ENCODE data around the gene RPS6KA2.
"Not testable (repeated sequence)": the region's sequence is repeated elsewhere in the genome, so short reads cannot be mapped to it uniquely, and the experiment has no call there.

RPS6KA2 gene

GRCh38 chr6:166584853-166585429 lies 42.1 kb downstream of the RPS6KA2 start:
- Mint-ChIP-seq H3K4me1 (peaks cover 17% of the 10 kb centered on the region), H3K27ac (no peak overlapping the region), H3K9me3 (no peaks in the 10 kb centered on the region), H3K4me3 (no peak overlapping the region), H3K27me3 (ENCODE audit: low read depth) (peaks cover 13% of the 10 kb centered on the region), H3K36me3 (ENCODE audit: low read depth) (no peaks in the 10 kb centered on the region)
- TF ChIP-seq, protein P1, sequence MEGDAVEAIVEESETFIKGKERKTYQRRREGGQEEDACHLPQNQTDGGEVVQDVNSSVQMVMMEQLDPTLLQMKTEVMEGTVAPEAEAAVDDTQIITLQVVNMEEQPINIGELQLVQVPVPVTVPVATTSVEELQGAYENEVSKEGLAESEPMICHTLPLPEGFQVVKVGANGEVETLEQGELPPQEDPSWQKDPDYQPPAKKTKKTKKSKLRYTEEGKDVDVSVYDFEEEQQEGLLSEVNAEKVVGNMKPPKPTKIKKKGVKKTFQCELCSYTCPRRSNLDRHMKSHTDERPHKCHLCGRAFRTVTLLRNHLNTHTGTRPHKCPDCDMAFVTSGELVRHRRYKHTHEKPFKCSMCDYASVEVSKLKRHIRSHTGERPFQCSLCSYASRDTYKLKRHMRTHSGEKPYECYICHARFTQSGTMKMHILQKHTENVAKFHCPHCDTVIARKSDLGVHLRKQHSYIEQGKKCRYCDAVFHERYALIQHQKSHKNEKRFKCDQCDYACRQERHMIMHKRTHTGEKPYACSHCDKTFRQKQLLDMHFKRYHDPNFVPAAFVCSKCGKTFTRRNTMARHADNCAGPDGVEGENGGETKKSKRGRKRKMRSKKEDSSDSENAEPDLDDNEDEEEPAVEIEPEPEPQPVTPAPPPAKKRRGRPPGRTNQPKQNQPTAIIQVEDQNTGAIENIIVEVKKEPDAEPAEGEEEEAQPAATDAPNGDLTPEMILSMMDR (IDR thresholded peaks at IDR 0.05; ENCODE audit: unreplicated experiment in 3 of 3): no peak

DNA sequence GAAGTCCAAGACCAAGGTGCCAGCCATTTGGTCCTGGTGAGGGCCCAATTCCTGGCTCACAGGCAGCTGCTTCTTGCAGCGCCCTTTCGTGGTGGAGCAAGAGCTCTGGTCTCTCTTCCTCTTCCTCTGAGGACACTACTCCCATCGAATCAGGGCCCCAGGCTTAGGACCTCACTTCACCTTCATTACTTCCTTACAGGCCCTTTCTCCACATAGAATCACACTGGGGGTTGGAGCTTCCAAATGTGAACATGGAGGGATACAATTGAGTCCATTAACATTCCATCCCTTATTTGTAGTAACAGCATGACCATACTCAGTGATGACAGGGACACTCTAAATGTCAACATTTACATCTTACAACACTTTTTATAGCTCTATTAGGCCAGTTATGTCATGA lies 42.9 kb downstream of the RPS6KA2 start:
- no peaks in the 10 kb centered on the region for H3K9me3 Mint-ChIP-seq
- peaks cover 12% of the 10 kb centered on the region for H3K27me3 Mint-ChIP-seq (ENCODE audit: low read depth)
- no peaks in the 10 kb centered on the region for H3K36me3 Mint-ChIP-seq (ENCODE audit: low read depth)
- TF ChIP-seq, protein P1 (IDR thresholded peaks at IDR 0.05; ENCODE audit: unreplicated experiment in 3 of 3): no peak
- no peak overlapping the region for H3K4me3 Mint-ChIP-seq
- peaks cover 17% of the 10 kb centered on the region for H3K4me1 Mint-ChIP-seq
- H3K27ac Mint-ChIP-seq: no peak overlapping the region

DNA sequence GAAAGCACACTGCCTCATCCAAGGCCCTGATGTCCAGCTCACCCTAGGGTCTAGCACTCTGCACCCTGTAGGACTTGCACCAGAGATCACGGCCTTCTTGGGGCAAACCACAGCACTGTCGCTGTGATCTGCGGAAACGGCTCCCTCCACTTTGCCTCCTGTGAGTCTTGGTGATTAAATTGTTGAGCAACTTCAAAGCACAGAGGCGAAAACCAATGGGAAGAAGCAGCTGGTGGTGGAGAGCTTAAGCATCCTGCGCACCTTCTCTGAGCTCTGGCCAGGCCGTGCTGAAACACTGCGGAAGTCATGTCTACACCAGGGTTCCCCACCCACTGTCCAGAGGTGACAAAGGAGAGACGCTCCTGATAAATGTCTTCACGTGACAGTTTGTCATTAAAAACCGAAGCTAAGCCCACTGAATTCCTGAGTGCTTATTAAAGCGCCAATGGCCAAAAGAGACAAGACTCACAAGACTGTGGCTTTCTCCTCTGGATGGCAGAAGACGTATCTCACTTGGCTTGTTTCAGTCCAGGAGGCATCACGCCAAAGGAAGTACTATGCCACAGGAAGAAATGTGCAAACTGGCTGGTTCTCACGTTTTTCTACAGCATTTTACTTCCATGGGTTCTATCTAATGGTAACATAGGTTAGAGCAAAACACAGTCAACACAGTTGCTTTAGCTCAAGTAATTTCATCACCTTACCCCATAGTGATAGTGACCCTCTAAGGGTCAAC lies 43.7 kb downstream of the RPS6KA2 start:
- H3K9me3 Mint-ChIP-seq: no peaks in the 10 kb centered on the region
- TF ChIP-seq, protein P1 (IDR thresholded peaks at IDR 0.05; ENCODE audit: unreplicated experiment in 3 of 3): no peak
- peaks cover 5% of the 10 kb centered on the region for H3K27me3 Mint-ChIP-seq (ENCODE audit: low read depth)
- H3K27ac Mint-ChIP-seq: no peak overlapping the region
- no peaks in the 10 kb centered on the region for H3K36me3 Mint-ChIP-seq (ENCODE audit: low read depth)
- H3K4me3 Mint-ChIP-seq: no peak overlapping the region
- H3K4me1 Mint-ChIP-seq: peaks cover 15% of the 10 kb centered on the region

DNA sequence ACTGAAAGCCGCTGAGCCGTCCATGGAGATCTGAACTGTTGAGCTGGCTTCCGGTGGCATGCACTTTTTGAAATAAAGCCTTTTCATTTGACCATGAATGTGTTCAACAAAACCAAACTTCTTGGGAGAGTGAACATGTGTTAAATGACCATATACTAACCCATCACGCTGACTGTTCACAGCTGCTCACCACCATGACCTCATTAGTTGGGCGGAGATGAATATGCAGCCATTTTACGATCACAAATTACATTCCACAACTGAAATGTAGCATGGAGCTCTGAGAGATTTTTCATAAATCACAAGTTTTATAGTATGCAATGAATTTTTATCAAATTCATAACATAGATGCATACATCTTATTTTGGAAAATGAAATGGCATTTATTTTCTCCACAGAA lies 44.8 kb downstream of the RPS6KA2 start:
- Mint-ChIP-seq H3K4me1 (peaks cover 15% of the 10 kb centered on the region), H3K4me3 (no peak overlapping the region), H3K36me3 (ENCODE audit: low read depth) (peaks cover 7% of the 10 kb centered on the region), H3K27me3 (ENCODE audit: low read depth) (peaks cover 5% of the 10 kb centered on the region), H3K9me3 (no peaks in the 10 kb centered on the region), H3K27ac (no peak overlapping the region)
- TF ChIP-seq, protein P1 (IDR thresholded peaks at IDR 0.05; ENCODE audit: unreplicated experiment in 3 of 3): no peak

- H3K27me3 Mint-ChIP-seq (ENCODE audit: low read depth); H3K4me3 Mint-ChIP-seq; H3K9me3 Mint-ChIP-seq; H3K27ac Mint-ChIP-seq; H3K36me3 Mint-ChIP-seq (ENCODE audit: low read depth): not testable (repeated sequence)
- H3K4me1 Mint-ChIP-seq: peaks cover 15% of the 10 kb centered on the region
These were observed 45.2 kb downstream of the RPS6KA2 start for GRCh38 chr6:166581801-166582200.

DNA sequence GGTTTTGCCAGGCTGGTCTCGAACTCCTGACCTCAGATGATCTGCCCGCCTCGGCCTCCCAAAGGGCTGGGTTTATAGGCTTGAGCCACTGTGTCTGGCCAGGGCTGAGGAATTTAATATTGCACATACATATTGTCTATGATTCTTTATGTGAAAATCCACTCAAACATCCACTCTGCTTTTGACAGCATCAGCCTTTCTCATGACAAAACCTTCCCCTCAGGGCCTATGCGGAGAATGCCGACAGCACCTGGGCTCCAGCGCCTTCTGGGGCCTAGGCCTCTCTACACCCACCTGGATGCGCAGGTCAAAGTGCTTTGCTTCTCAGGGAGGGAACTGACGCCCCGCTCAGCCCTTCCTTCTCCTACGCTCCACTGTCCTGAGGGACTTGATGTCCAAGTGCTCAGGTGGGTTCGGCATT lies 46.0 kb downstream of the RPS6KA2 start:
- Mint-ChIP-seq H3K27me3 (ENCODE audit: low read depth) (peaks cover 5% of the 10 kb centered on the region), H3K36me3 (ENCODE audit: low read depth) (peaks cover 12% of the 10 kb centered on the region), H3K4me1 (peaks cover 15% of the 10 kb centered on the region), H3K27ac (no peak overlapping the region), H3K4me3 (no peak overlapping the region), H3K9me3 (peaks cover 5% of the 10 kb centered on the region)
- TF ChIP-seq, protein P1 (IDR thresholded peaks at IDR 0.05; ENCODE audit: unreplicated experiment in 3 of 3): no peak
